Neural crest cell (in vitro differentiated cells): Measurements from ENCODE around the gene SCUBE2. TPM values are rescaled to one million over a fixed set of nuclear protein-coding genes. Genes with fewer than 3 reads are reported as not detected.
A peak's percentile ranks its signal among the peaks of the same experiment; 100 is the strongest.

ENCODE experiments used
- DNase-seq: peaks from one replicate; pipeline ENCODE4 v3.0.0; 2021; ENCODE audit warnings: low read depth, mixed read lengths, low spot score
- H3K27ac Mint-ChIP-seq: one replicate; pipeline ENCODE4 v1.8.0; 2021; ENCODE audit warnings: mild to moderate bottlenecking, mixed read lengths; ENCODE audit not compliant: unreplicated experiment
- H3K27me3 Mint-ChIP-seq: 2 replicates; pipeline ENCODE4 v1.8.0; 2021; ENCODE audit warnings: low read depth, mild to moderate bottlenecking, mixed read lengths
- H3K36me3 Mint-ChIP-seq: 2 replicates; pipeline ENCODE4 v1.8.0; 2021; ENCODE audit warnings: low read depth, mild to moderate bottlenecking, mixed read lengths
- H3K4me1 Mint-ChIP-seq: 2 replicates; pipeline ENCODE4 v1.8.0; 2021; ENCODE audit warnings: mixed read lengths
- H3K4me3 Mint-ChIP-seq: one replicate; pipeline ENCODE4 v1.8.0; 2021; ENCODE audit warnings: mild to moderate bottlenecking, mixed read lengths
- H3K9me3 Mint-ChIP-seq: 2 replicates; pipeline ENCODE4 v1.8.0; 2021; ENCODE audit warnings: mixed read lengths
- CTCF ChIP-seq: fragments of 200-600 bp; sonication (generic); conservative IDR thresholded peaks from 2 replicates; pipeline ENCODE4 v1.5.0; 2021; ENCODE audit warnings: antibody characterized with exemption, mild to moderate bottlenecking
- total RNA-seq: library from RNA; stranded (reverse); gene quantifications from 2 replicates; pipeline ENCODE4 v1.2.1, GENCODE V29; 2021

SCUBE2 gene
- total RNA-seq, 1 donor from 2014 or later: 11.0 TPM

DNA sequence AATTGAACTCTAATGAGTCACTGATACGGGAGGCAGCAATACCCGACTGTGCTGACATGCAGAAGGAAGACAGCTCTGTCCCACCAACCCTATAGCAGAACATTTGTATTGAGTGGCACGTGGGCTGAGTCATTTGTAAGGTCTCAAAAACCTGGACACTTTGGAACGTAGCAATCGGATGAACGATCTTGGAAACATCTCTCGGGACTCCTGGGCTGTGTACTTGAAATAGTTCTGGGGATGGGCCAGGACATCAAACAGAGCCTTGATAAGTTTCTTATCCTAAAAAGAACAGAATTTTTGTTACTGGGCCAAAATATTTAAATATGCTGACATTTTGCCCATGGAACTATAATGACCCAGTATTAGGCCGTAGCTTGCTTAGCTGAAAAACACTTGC is 70.5 kb downstream of the SCUBE2 start:
- Mint-ChIP-seq H3K27ac (no peak overlapping the region), H3K27me3 (no peaks in the 10 kb centered on the region), H3K4me1 (no peaks in the 10 kb centered on the region), H3K4me3 (no peak overlapping the region), H3K36me3 (peaks cover 5% of the 10 kb centered on the region), H3K9me3 (no peaks in the 10 kb centered on the region)
- DNase-seq: no peak
- TF ChIP-seq CTCF: no peak

DNA sequence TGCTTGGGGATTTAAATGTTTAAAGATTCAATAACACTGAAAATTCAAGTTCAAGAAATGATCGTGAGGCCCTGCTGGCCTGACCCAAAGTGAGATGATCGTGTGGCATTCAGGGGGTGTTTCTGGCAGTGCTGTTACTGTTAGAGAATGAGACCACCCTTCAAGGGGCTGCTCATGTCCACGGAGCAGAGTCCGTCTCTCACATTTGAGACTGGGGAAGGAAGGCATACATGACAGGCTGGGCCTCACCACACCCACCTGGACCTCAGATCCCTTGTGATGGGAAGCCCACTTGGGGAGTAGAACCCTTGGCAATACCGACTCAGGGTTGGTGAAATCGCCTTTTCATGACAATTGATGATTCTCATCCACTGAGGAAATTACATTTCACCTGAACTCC is 71.5 kb downstream of the SCUBE2 start:
- no peak overlapping the region for H3K4me3 Mint-ChIP-seq
- no peak overlapping the region for H3K27ac Mint-ChIP-seq
- TF ChIP-seq CTCF: no peak
- no peak for DNase-seq
- no peaks in the 10 kb centered on the region for H3K9me3 Mint-ChIP-seq
- peaks cover 5% of the 10 kb centered on the region for H3K36me3 Mint-ChIP-seq
- peaks cover 5% of the 10 kb centered on the region for H3K4me1 Mint-ChIP-seq
- H3K27me3 Mint-ChIP-seq: no peaks in the 10 kb centered on the region

DNA sequence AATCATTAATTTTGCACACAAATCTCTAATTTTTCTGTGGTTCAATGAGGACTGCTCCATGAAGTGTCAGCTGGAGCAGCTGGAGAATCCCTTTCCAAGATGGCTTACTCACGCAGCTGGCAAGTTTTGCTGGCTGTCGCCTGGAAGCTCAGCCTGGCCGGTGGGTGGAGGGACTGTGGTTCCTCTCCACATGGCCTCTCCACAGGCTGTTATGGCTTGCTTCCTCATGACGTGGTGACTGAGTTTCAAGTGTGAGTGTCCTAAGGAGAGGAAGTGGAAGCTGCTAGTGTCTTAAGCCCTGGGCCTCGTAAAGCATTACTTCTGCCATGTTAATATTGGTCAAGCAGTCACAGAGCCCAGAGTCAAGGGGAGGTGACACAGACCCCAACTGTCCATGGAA is 73.6 kb downstream of the SCUBE2 start:
- Mint-ChIP-seq H3K27me3 (no peaks in the 10 kb centered on the region), H3K36me3 (peaks cover 8% of the 10 kb centered on the region), H3K27ac (no peak overlapping the region), H3K4me1 (peaks cover 5% of the 10 kb centered on the region), H3K9me3 (no peaks in the 10 kb centered on the region), H3K4me3 (no peak overlapping the region)
- TF ChIP-seq CTCF: no peak
- DNase-seq: no peak

DNA sequence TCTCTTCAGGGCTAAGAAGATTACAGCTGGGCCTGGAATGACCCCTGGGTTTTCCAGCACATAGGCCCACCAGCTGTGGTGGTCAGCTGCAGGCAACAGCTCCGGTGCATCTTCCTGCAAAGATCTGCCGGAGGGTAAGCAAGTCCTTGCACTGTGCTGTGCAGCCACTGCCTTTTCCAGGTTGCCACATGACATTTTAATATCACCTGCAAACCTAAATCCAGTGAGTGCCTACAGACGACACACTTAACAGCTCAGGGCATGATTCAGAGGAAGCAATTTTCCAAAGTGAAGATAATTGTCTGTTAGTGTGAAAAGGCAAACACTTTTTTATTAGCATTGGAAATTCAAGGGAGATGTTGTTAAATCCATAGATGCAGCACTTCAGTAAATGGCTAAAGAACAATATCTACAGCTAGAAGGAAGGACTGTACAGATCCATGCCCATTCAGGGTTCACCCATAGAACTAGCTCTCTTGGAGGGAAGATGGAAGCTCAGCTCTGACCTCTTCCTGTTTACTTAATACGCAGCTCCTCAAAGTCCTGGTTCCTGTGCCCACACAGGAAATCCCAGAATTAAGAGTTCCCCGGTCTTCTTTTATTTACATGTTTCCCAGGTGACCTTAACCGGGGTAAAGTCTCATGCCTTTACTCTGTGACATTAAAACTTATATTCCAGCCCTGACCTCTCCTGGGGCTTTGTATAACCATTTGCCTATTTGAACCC is 74.3 kb downstream of the SCUBE2 start:
- Mint-ChIP-seq H3K9me3 (no peaks in the 10 kb centered on the region), H3K27me3 (no peaks in the 10 kb centered on the region), H3K27ac (no peak overlapping the region), H3K4me3 (no peak overlapping the region), H3K4me1 (peaks cover 5% of the 10 kb centered on the region), H3K36me3 (peaks cover 5% of the 10 kb centered on the region)
- no peak for DNase-seq
- no peak for TF ChIP-seq CTCF

DNA sequence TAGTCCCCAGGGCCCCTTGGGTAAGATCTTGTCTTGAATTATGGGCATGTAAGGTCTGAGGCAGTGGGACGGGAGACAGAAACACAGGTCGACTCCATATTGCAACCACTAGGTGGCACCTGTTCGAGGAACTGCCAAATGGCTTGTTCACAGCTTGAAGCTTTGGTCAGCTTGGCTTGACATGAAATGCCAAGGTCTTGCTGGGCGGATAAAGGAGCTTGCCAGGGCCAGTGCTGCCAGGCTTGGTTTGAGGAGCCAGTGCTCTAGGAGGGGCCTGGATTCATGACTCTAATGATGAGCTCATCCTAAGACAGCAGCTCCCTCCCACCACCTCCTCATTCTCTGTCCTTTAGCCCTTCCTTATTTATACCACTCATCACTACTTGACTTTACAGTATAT is 75.7 kb downstream of the SCUBE2 start:
- peaks cover 5% of the 10 kb centered on the region for H3K4me1 Mint-ChIP-seq
- peaks cover 4% of the 10 kb centered on the region for H3K9me3 Mint-ChIP-seq
- peak; percentile 82 for TF ChIP-seq CTCF
- H3K4me3 Mint-ChIP-seq: no peak overlapping the region
- H3K27ac Mint-ChIP-seq: no peak overlapping the region
- H3K36me3 Mint-ChIP-seq: peaks cover 2% of the 10 kb centered on the region
- DNase-seq: peak; percentile 48
- peaks cover 6% of the 10 kb centered on the region for H3K27me3 Mint-ChIP-seq
